T-cell (primary cell): ENCODE data around the gene ERBIN. TPM values are rescaled to one million over a fixed set of nuclear protein-coding genes. Genes with fewer than 3 reads are reported as not detected.

Experiments used
- ATAC-seq, 4 experiments: fragments of 200-7000 bp in 3 of 4; fragments of 150-1000 bp in 1 of 4; cut with Tn5 transposase; replicated peaks in 1 of 4; 1 replicate in 3 of 4; 2 replicates in 1 of 4; pipeline ENCODE4 v1.10.0; 2021; ENCODE audit warnings: moderate library complexity in 3 of 4, mild to moderate bottlenecking in 2 of 4, moderate number of reproducible peaks in 1 of 4
- CTCF ChIA-PET, 2 donors: fragments of 300-600 bp; sonication (Branson Sonifier 250); formaldehyde crosslinking; loops; one replicate each; lab custom pipeline; 2022; ENCODE audit warnings: antibody characterized with exemption in 2 of 2; lab: Charles Lee
- POLR2A ChIA-PET, 2 donors: fragments of 300-600 bp; sonication (Branson Sonifier 250); formaldehyde crosslinking; loops; one replicate each; lab custom pipeline; 2022; ENCODE audit warnings: antibody characterized with exemption in 2 of 2; lab: Charles Lee
- DNase-seq, 35 experiments: peaks; one replicate each; pipeline versions ENCODE4 v3.0.0 to v3.0.0-alpha.2; 2013 to 2023
- H3K27ac ChIP-seq: one replicate; pipeline ENCODE4 v1.5.1; 2013; ENCODE audit warnings: low read length
- H3K27me3 ChIP-seq, 2 experiments: replicated peaks in 1 of 2; 1 replicate in 1 of 2; 2 replicates in 1 of 2; pipeline versions ENCODE4 v1.6.1 to v1.7.0; 2013; ENCODE audit warnings: low read length in 1 of 2, mixed read lengths in 1 of 2; ENCODE audit not compliant: control insufficient read depth in 2 of 2, insufficient read depth in 2 of 2; ENCODE audit errors: extremely low read depth in 1 of 2
- H3K36me3 ChIP-seq, 2 donors: 1 replicate in 1 of 2; 2 replicates in 1 of 2; pipeline versions ENCODE4 v1.6.1 to v1.7.0; 2013; ENCODE audit warnings: low read length in 1 of 2; ENCODE audit not compliant: control insufficient read depth in 2 of 2, insufficient read depth in 1 of 2; ENCODE audit errors: extremely low read depth in 1 of 2
- H3K4me1 ChIP-seq, 2 experiments: 1 replicate in 1 of 2; 2 replicates in 1 of 2; pipeline versions ENCODE4 v1.6.1 to v1.7.0; 2013; ENCODE audit warnings: low read length in 2 of 2, mixed read lengths in 1 of 2; ENCODE audit not compliant: insufficient read depth in 2 of 2, control insufficient read depth in 1 of 2; ENCODE audit errors: extremely low read depth in 1 of 2
- H3K4me3 ChIP-seq, 2 donors: 1 replicate in 1 of 2; 2 replicates in 1 of 2; pipeline versions ENCODE4 v1.5.1 to v1.7.0; 2013; ENCODE audit warnings: mild to moderate bottlenecking in 2 of 2, low read length in 1 of 2, moderate library complexity in 1 of 2; ENCODE audit not compliant: control insufficient read depth in 1 of 2; ENCODE audit errors: extremely low read depth in 1 of 2
- H3K9me3 ChIP-seq: 2 replicates; pipeline ENCODE4 v1.7.0; 2013
- H3K27ac Mint-ChIP-seq, 2 donors: one replicate each; pipeline ENCODE4 v1.8.0; 2020 to 2021; ENCODE audit warnings: mild to moderate bottlenecking in 2 of 2, mixed read lengths in 2 of 2
- H3K27me3 Mint-ChIP-seq, 2 donors: one replicate each; pipeline ENCODE4 v1.8.0; 2021 to 2022; ENCODE audit warnings: mixed read lengths in 2 of 2
- H3K36me3 Mint-ChIP-seq: one replicate; pipeline ENCODE4 v1.8.0; 2021; ENCODE audit warnings: mixed read lengths
- H3K4me1 Mint-ChIP-seq, 3 donors: one replicate each; pipeline ENCODE4 v1.8.0; 2020 to 2022; ENCODE audit warnings: mixed read lengths in 3 of 3, mild to moderate bottlenecking in 1 of 3
- H3K4me3 Mint-ChIP-seq, 3 donors: one replicate each; pipeline ENCODE4 v1.8.0; 2020 to 2022; ENCODE audit warnings: mild to moderate bottlenecking in 3 of 3, mixed read lengths in 3 of 3, moderate library complexity in 3 of 3
- H3K9me3 Mint-ChIP-seq, 3 donors: one replicate each; pipeline ENCODE4 v1.8.0; 2020 to 2022; ENCODE audit warnings: mixed read lengths in 3 of 3
- WGBS: methylation state at CpG from one replicate; pipeline ENCODE4 v1.1.5; 2013; ENCODE audit warnings: missing lambda C conversion rate; ENCODE audit not compliant: insufficient coverage; 5-methylcytosine and 5-hydroxymethylcytosine counted together
- total RNA-seq, 35 experiments: library from RNA in 6 of 35; stranded (reverse) in 6 of 35; fragments of 120-200 nt in 1 of 35; gene quantifications; one replicate each; pipeline versions ENCODE4 v1.2.1 to v1.2.4 and lab custom pipeline; 2013 to 2026

Gene ERBIN
- total RNA-seq, 5 donors from 2014 or later (not counting 1 experiment from before 2014, with no cell fraction given): 105 to 125 (median 112) TPM

DNA sequence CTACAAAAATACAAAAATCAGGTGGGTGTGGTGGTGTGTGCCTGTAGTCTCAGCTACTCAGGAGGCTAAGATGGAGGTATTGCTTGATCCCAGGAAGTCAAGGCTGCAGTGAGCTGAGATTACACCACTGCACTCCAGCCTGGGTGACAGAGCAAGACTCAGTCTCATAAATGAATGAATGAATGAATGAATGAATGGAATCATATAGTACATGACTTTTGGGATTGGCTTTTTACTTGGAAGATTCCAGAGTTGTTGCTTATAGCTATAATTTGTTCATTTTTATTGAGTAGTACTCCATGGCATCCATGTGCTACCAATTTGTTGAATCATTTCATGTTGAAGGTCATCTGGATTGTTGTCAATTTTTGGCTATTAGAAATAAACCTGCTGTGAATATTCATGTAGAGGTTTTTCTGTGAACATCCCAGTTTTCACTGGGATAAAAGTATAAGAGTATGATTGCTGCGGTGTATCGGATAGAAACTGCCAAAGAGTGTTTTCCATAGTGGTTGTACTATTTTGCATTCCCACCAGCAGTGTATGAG is 19.9 kb downstream of the ERBIN start:
- H3K36me3 Mint-ChIP-seq: peaks cover 37% of the 10 kb centered on the region
- no peaks in the 10 kb centered on the region for H3K36me3 ChIP-seq
- DNase-seq: no peak
- ATAC-seq: no peak
- peak overlapping the region in 1 of 2 donors; percentile 30 for H3K27ac Mint-ChIP-seq
- H3K27ac ChIP-seq: no peak overlapping the region
- no peaks in the 10 kb centered on the region for H3K9me3 Mint-ChIP-seq
- no peaks in the 10 kb centered on the region for H3K27me3 Mint-ChIP-seq
- H3K27me3 ChIP-seq: no peaks in the 10 kb centered on the region
- peaks cover 0 to 11% of the 10 kb centered on the region in 2 experiments for H3K4me1 ChIP-seq
- no peak overlapping the region for H3K4me3 ChIP-seq
- WGBS: no CpG with 5 or more reads among the region's 2 CpGs
- H3K4me3 Mint-ChIP-seq: no peak overlapping the region
- CTCF ChIA-PET: no interaction called here
- POLR2A ChIA-PET: no interaction called here
- H3K9me3 ChIP-seq: no peaks in the 10 kb centered on the region
- peaks cover 63 to 78% (median 75%) of the 10 kb centered on the region in 3 donors for H3K4me1 Mint-ChIP-seq

GRCh38 chr5:65948115-65948747 is 21.9 kb downstream of the ERBIN start:
- H3K4me1 ChIP-seq: peaks cover 0 to 13% of the 10 kb centered on the region in 2 experiments
- peaks cover 60 to 75% (median 74%) of the 10 kb centered on the region in 3 donors for H3K4me1 Mint-ChIP-seq
- CTCF ChIA-PET: interaction anchor here (0.7 to 1.6 kb wide), 3 partner anchors 22 to 1309 kb away, joined by 3 read pairs; partner anchors contain the start of gene ERBIN (in 1 of the 2)

GRCh38 chr5:65951330-65951729 is 25.0 kb downstream of the ERBIN start:
- no peak overlapping the region for H3K4me3 Mint-ChIP-seq
- no peaks in the 10 kb centered on the region for H3K27me3 Mint-ChIP-seq
- no peaks in the 10 kb centered on the region for H3K9me3 Mint-ChIP-seq
- H3K36me3 ChIP-seq: no peaks in the 10 kb centered on the region
- DNase-seq: no peak
- no peak overlapping the region for H3K27ac ChIP-seq
- H3K9me3 ChIP-seq: no peaks in the 10 kb centered on the region
- H3K4me1 Mint-ChIP-seq: peaks cover 62 to 79% (median 75%) of the 10 kb centered on the region in 3 donors
- peaks cover 0 to 14% of the 10 kb centered on the region in 2 experiments for H3K4me1 ChIP-seq
- no peak overlapping the region for H3K4me3 ChIP-seq
- no peaks in the 10 kb centered on the region for H3K27me3 ChIP-seq
- peaks cover 24% of the 10 kb centered on the region for H3K36me3 Mint-ChIP-seq
- ChIA-PET POLR2A (interaction anchor here in 1 of 2 donors (0.6 kb wide), 1 partner anchor 207 kb away, joined by 3 read pairs; no protein-coding TSS in a partner anchor), CTCF (interaction anchor here in 1 of 2 donors (1.0 kb wide), 1 partner anchor 19 kb away, joined by 4 read pairs; no protein-coding TSS in a partner anchor)
- ATAC-seq: no peak
- peak overlapping the region in 1 of 2 donors; percentile 49 for H3K27ac Mint-ChIP-seq
- WGBS: 94% methylated on average over 2 of the region's 3 CpGs

More at GRCh38 chr5:65948115-65948747, 21.9 kb downstream of the ERBIN start:
- Mint-ChIP-seq H3K9me3 (no peaks in the 10 kb centered on the region), H3K36me3 (peaks cover 38% of the 10 kb centered on the region), H3K27ac (no peak overlapping the region), H3K27me3 (no peaks in the 10 kb centered on the region), H3K4me3 (no peak overlapping the region)
- Histone ChIP-seq H3K4me3 (no peak overlapping the region), H3K27ac (no peak overlapping the region), H3K9me3 (no peaks in the 10 kb centered on the region), H3K27me3 (no peaks in the 10 kb centered on the region), H3K36me3 (no peaks in the 10 kb centered on the region)
- ATAC-seq (no peak), DNase-seq (no peak)
- WGBS: no CpG with 5 or more reads among the region's 4 CpGs
- POLR2A ChIA-PET: interaction anchor here in 1 of 2 donors (0.6 kb wide), 1 partner anchor 112 kb away, joined by 3 read pairs; no protein-coding TSS in a partner anchor

GRCh38 chr5:65952259-65952658 is 25.9 kb downstream of the ERBIN start:
- Histone ChIP-seq H3K27me3 (no peaks in the 10 kb centered on the region), H3K27ac (no peak overlapping the region), H3K4me3 (no peak overlapping the region), H3K36me3 (no peaks in the 10 kb centered on the region), H3K4me1 (peaks cover 0 to 14% of the 10 kb centered on the region in 2 experiments), H3K9me3 (no peaks in the 10 kb centered on the region)
- ATAC-seq (no peak), DNase-seq (no peak)
- Mint-ChIP-seq H3K9me3 (no peaks in the 10 kb centered on the region), H3K27me3 (no peaks in the 10 kb centered on the region), H3K4me1 (peaks cover 59 to 77% (median 70%) of the 10 kb centered on the region in 3 donors), H3K4me3 (no peak overlapping the region), H3K27ac (no peak overlapping the region), H3K36me3 (peaks cover 23% of the 10 kb centered on the region)
- WGBS: no CpG with 5 or more reads among the region's 1 CpG
- ChIA-PET POLR2A (no interaction called here), CTCF (interaction anchor here in 1 of 2 donors (0.9 kb wide), 1 partner anchor 26 kb away, joined by 3 read pairs; no protein-coding TSS in a partner anchor)

GRCh38 chr5:65954200-65954599 is 27.8 kb downstream of the ERBIN start:
- Mint-ChIP-seq H3K4me1 (peaks cover 62 to 74% (median 65%) of the 10 kb centered on the region in 3 donors), H3K36me3 (peaks cover 30% of the 10 kb centered on the region), H3K27me3 (no peaks in the 10 kb centered on the region), H3K4me3 (peak overlapping the region in 1 of 3 donors; percentile 14), H3K9me3 (no peaks in the 10 kb centered on the region), H3K27ac (peak overlapping the region; percentile 5 to 58)
- H3K4me3 ChIP-seq: no peak overlapping the region
- H3K9me3 ChIP-seq: no peaks in the 10 kb centered on the region
- H3K27ac ChIP-seq: no peak overlapping the region
- WGBS: 93% methylated on average over 2 of the region's 3 CpGs
- POLR2A ChIA-PET: no interaction called here
- no peak for ATAC-seq
- DNase-seq: no peak
- peaks cover 3 to 10% of the 10 kb centered on the region in 2 experiments for H3K4me1 ChIP-seq
- H3K36me3 ChIP-seq: peaks cover 0 to 6% of the 10 kb centered on the region in 2 donors
- CTCF ChIA-PET: no interaction called here
- no peaks in the 10 kb centered on the region for H3K27me3 ChIP-seq

DNA sequence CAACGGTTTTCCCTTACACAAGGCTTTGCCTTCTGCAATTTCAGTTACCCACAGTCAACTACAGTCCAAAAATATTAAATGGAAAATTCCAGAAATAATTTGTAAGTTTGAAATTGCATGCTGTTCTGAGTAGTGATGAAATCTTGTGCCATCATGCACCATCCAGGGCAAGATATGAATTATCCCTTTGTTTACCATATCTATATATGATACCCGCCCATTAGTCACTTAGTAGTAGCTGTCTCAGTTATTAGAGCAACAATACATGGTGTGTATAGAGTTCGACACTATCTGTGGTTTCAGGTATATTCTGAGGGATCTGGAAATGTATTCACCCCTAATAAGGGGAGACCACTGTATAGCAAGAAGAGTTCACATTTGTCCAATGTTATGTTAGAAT is 29.4 kb downstream of the ERBIN start:
- POLR2A ChIA-PET: no interaction called here

More for the DNA sequence above, 29.4 kb downstream of the ERBIN start:
- H3K27me3 Mint-ChIP-seq: no peaks in the 10 kb centered on the region
- H3K9me3 Mint-ChIP-seq: no peaks in the 10 kb centered on the region
- ATAC-seq (no peak), DNase-seq (no peak)
- Histone ChIP-seq H3K4me1 (peaks cover 3 to 5% of the 10 kb centered on the region in 2 experiments), H3K27ac (no peak overlapping the region), H3K9me3 (no peaks in the 10 kb centered on the region), H3K36me3 (peaks cover 0 to 6% of the 10 kb centered on the region in 2 donors), H3K4me3 (no peak overlapping the region), H3K27me3 (no peaks in the 10 kb centered on the region)
- H3K36me3 Mint-ChIP-seq: peaks cover 27% of the 10 kb centered on the region
- no CpG with 5 or more reads among the region's 3 CpGs for WGBS
- no peak overlapping the region for H3K4me3 Mint-ChIP-seq
- H3K4me1 Mint-ChIP-seq: peaks cover 66 to 77% (median 69%) of the 10 kb centered on the region in 3 donors
- CTCF ChIA-PET: no interaction called here
- peak overlapping the region in 1 of 2 donors; percentile 13 for H3K27ac Mint-ChIP-seq
